ENCODE measurements around the gene SSR2.
"Not testable (repeated sequence)": the region's sequence is repeated elsewhere in the genome, so short reads cannot be mapped to it uniquely, and the experiment has no call there.

The SSR2 gene

DNA sequence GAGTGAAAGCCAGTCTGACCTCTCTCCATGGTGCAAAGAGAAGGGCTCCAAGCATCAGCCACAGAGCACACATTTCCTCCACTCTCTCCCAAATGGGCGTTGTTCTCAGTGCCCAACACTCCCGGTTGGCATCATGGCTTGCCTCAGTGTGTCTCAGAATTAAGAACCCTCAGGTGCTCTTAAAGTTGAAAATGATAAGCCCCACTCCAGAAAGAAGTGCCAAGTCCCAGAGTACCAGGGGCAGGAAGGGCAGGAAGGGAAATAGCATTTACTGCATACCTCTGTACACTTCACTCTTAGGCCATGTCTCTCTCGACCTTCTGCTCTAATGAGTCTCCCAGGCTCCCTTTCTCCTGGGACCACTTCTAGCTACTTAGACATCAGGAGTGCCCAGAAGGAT is 27.2 kb downstream of the SSR2 start:
- TF ChIP-seq CTCF (IDR thresholded peaks at IDR 0.05; ENCODE audit: insufficient read depth, low read length, missing control alignments), result no peak
- H3K4me3 ChIP-seq (ENCODE audit: low read depth, low read length), result no peak overlapping the region
- ChIA-PET POLR2A (no interaction called here), CTCF (interaction anchor here (6.4 kb wide), 1 partner anchor 56 kb away, joined by 102 read pairs; no protein-coding TSS in a partner anchor)
- DNase-seq (ENCODE audit: low read depth, low spot score), result no peak

DNA sequence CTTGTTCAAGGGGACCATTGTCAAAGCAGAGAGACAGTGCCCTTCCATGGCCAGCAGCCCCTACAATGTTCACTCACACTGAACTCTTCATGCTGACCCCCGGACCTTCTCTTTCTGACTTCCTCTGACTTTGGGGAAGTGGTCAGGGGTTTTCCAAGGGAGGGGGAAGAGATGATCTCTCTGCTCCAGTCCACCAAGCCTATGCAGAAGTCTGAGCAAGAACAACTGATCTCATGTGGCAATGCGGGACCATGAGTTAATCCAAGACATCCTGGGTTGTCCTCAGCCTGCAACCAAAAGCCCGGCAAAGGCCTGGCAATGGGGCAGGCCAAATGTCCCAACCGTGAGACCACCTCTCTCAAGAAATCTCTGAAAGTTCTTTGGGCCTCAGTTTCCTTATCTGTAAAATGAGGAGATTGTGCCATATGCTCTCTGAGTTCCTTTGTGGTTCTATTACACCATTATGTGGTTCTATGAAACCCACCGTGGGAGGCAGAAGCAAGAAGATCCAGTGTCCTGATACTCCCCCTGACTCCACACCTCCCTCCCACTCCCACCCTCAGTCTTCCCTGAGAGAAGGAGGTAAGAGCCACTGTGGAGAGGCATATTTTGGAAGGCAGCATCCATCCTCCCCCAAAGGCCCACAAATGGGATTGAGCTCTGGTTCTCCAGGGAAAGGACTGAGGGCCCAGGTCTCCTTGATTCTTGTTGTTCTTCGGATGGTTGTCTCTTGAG is 30.6 kb downstream of the SSR2 start:
- ChIA-PET POLR2A (interaction anchor here (0.6 to 1.0 kb wide), 2 partner anchors 12 to 52 kb away, joined by 3 read pairs; partner anchors contain the start of gene ARHGEF2), CTCF (interaction anchor here (0.6 to 6.4 kb wide), 41 partner anchors 9 to 716 kb away, joined by 3 to 102 read pairs (median 5); partner anchors contain the start of genes ARHGEF2, KHDC4 and SSR2)
- TF ChIP-seq CTCF (IDR thresholded peaks at IDR 0.05; ENCODE audit: insufficient read depth, low read length, missing control alignments), result no peak
- H3K4me3 ChIP-seq (ENCODE audit: low read depth, low read length), result no peak overlapping the region
- no peak for DNase-seq (ENCODE audit: low read depth, low spot score)

DNA sequence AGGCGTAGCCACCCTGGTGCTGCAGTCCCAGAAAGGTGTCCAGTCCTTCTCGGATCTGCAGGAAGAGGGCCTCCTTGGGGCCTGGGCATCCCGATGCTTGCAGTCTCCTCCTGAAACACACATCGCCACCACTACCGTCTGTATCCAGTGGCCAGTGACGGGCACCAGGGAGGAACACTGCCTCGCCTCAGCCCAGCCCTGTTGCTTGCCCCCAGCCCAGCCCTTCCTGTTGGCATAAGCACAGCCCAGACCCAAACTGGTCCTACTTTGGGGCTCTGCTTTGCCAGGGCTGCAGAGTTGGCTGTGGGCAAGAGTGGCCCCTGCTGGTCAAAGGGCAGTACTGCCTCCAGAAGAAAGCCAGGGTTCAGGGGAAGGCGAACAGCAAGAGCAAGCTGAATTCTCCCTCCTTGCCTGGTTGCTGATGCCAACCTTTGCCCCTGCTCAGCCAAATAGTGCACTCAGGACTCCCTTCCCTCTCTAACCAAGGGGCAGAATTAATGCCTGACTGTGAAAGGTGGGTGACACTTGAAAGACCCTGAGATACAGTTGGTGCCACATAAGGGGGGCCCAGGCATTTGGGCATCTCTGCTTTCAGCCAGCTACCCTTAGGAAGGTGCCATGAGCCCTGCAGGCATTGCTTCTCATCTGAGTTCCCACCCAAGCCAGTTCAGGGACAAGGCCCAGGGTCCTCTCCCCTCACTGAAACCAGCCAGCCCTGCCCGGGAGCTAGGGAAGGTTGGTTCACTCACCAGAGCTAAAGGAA is 31.3 kb downstream of the SSR2 start:
- DNase-seq (ENCODE audit: low read depth, low spot score), result no peak
- H3K4me3 ChIP-seq (ENCODE audit: low read depth, low read length), result peak overlapping the region; percentile 39
- TF ChIP-seq CTCF (IDR thresholded peaks at IDR 0.05; ENCODE audit: insufficient read depth, low read length, missing control alignments), result peak; percentile 92
- POLR2A ChIA-PET, result interaction anchor here (0.6 to 1.1 kb wide), 3 partner anchors 12 to 51 kb away, joined by 3 to 4 read pairs (median 3); partner anchors contain the start of gene ARHGEF2
- CTCF ChIA-PET, result interaction anchor here (0.6 to 6.4 kb wide), 40 partner anchors 9 to 715 kb away, joined by 3 to 102 read pairs (median 4); partner anchors contain the start of genes ARHGEF2, KHDC4 and SSR2

- POLR2A ChIA-PET, result not testable (repeated sequence)
- CTCF ChIA-PET, result interaction anchor here (1.5 to 4.8 kb wide), 7 partner anchors 41 to 145 kb away, joined by 3 to 45 read pairs (median 8); no protein-coding TSS in a partner anchor
Observed at GRCh38 chr1:155984903-155985645, 35.7 kb downstream of the SSR2 start.

DNA sequence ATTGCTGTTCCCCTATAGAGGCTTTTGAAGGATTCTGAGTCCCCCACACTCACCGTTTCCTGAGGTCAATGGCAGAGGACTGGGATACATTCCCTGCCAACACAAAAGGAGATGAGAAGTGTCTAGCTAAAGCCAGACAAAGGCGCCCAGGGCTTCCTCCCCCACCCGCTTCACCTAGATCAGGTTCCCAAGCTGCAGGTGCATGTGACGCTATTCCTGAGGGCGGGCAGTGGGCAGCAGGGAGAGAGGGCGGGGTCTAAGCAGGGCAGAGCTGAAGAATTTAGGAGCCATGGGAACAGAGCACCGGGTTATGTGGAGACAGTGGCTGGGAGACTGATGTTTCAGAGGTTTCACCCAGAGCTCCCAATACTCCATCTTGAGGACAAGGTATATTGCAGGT is 36.4 kb downstream of the SSR2 start:
- POLR2A ChIA-PET, result interaction anchor here (1.0 to 2.7 kb wide), 7 partner anchors 10 to 53 kb away, joined by 3 to 19 read pairs (median 5); partner anchors contain the start of genes KHDC4 and RXFP4
- no peak for TF ChIP-seq CTCF (IDR thresholded peaks at IDR 0.05; ENCODE audit: insufficient read depth, low read length, missing control alignments)
- H3K4me3 ChIP-seq (ENCODE audit: low read depth, low read length), result no peak overlapping the region
- CTCF ChIA-PET, result interaction anchor here (0.8 to 4.8 kb wide), 10 partner anchors 17 to 146 kb away, joined by 3 to 45 read pairs (median 6); no protein-coding TSS in a partner anchor
- DNase-seq (ENCODE audit: low read depth, low spot score), result no peak

More at GRCh38 chr1:155984903-155985645, 35.7 kb downstream of the SSR2 start:
- H3K4me3 ChIP-seq (ENCODE audit: low read depth, low read length); DNase-seq (ENCODE audit: low read depth, low spot score): not testable (repeated sequence)

Data from AG04449 (cell line).